ENCODE results near the gene EXT2.

Gene EXT2

GRCh38 chr11:44246726-44247125, 151.2 kb downstream of the EXT2 start:
- TF ChIP-seq EZH2 (optimal IDR thresholded peaks at IDR 0.05; ENCODE audit: low read depth, low read length) (no peak), CTCF (IDR thresholded peaks at IDR 0.05; ENCODE audit: low read length) (no peak), EZH2phosphoT487 (IDR thresholded peaks at IDR 0.05; ENCODE audit: low read length) (no peak)
- Histone ChIP-seq H3K9me2 (replicated peaks; ENCODE audit: insufficient read depth, low read length) (no peaks in the 10 kb centered on the region), H3K27ac (ENCODE audit: low read length) (no peak overlapping the region), H2AFZ (ENCODE audit: low read length) (no peak overlapping the region), H3K4me2 (ENCODE audit: low read depth, low read length) (no peak overlapping the region), H3K4me3 (ENCODE audit: low read length) (no peak overlapping the region), H3K36me3 (replicated peaks; ENCODE audit: insufficient read depth, low read length) (no peaks in the 10 kb centered on the region), H4K20me1 (ENCODE audit: insufficient read depth, low read length) (no peaks in the 10 kb centered on the region), H3K4me1 (ENCODE audit: low read length) (peaks cover 14% of the 10 kb centered on the region), H3K79me2 (ENCODE audit: low read length) (no peaks in the 10 kb centered on the region), H3K9ac (ENCODE audit: low read length) (no peak overlapping the region), H3F3A (ENCODE audit: insufficient read depth, low read length) (peaks cover 3% of the 10 kb centered on the region; the same call in 1 of the 2 replicates), H3K27me3 (replicated peaks; ENCODE audit: insufficient read depth, low read length) (no peaks in the 10 kb centered on the region), H3K9me3 (replicated peaks; ENCODE audit: insufficient read depth, low read length) (no peaks in the 10 kb centered on the region)
- no peak for DNase-seq

GRCh38 chr11:44247508-44247907, 152.0 kb downstream of the EXT2 start:
- H3K9me3 ChIP-seq (replicated peaks; ENCODE audit: insufficient read depth, low read length) = no peaks in the 10 kb centered on the region
- no peak for TF ChIP-seq EZH2phosphoT487 (IDR thresholded peaks at IDR 0.05; ENCODE audit: low read length)
- TF ChIP-seq EZH2 (optimal IDR thresholded peaks at IDR 0.05; ENCODE audit: low read depth, low read length) = no peak
- no peak for TF ChIP-seq CTCF (IDR thresholded peaks at IDR 0.05; ENCODE audit: low read length)
- H3F3A ChIP-seq (ENCODE audit: insufficient read depth, low read length) = peaks cover 3% of the 10 kb centered on the region; the same call in 1 of the 2 replicates
- no peaks in the 10 kb centered on the region for H4K20me1 ChIP-seq (ENCODE audit: insufficient read depth, low read length)
- H3K9me2 ChIP-seq (replicated peaks; ENCODE audit: insufficient read depth, low read length) = no peaks in the 10 kb centered on the region
- H3K4me3 ChIP-seq (ENCODE audit: low read length) = no peak overlapping the region
- no peak overlapping the region for H2AFZ ChIP-seq (ENCODE audit: low read length)
- H3K4me1 ChIP-seq (ENCODE audit: low read length) = peaks cover 14% of the 10 kb centered on the region
- H3K79me2 ChIP-seq (ENCODE audit: low read length) = no peaks in the 10 kb centered on the region
- H3K4me2 ChIP-seq (ENCODE audit: low read depth, low read length) = no peak overlapping the region
- no peaks in the 10 kb centered on the region for H3K27me3 ChIP-seq (replicated peaks; ENCODE audit: insufficient read depth, low read length)
- no peak for DNase-seq
- no peak overlapping the region for H3K9ac ChIP-seq (ENCODE audit: low read length)
- H3K36me3 ChIP-seq (replicated peaks; ENCODE audit: insufficient read depth, low read length) = no peaks in the 10 kb centered on the region
- no peak overlapping the region for H3K27ac ChIP-seq (ENCODE audit: low read length)

- DNase-seq = no peak
- Histone ChIP-seq H4K20me1 (ENCODE audit: insufficient read depth, low read length) (no peaks in the 10 kb centered on the region), H3K4me2 (ENCODE audit: low read depth, low read length) (no peak overlapping the region), H3K9me2 (replicated peaks; ENCODE audit: insufficient read depth, low read length) (no peaks in the 10 kb centered on the region), H3K36me3 (replicated peaks; ENCODE audit: insufficient read depth, low read length) (no peaks in the 10 kb centered on the region), H3K9me3 (replicated peaks; ENCODE audit: insufficient read depth, low read length) (no peaks in the 10 kb centered on the region), H3F3A (ENCODE audit: insufficient read depth, low read length) (peaks cover 3% of the 10 kb centered on the region; the same call in 1 of the 2 replicates), H2AFZ (ENCODE audit: low read length) (no peak overlapping the region), H3K4me3 (ENCODE audit: low read length) (no peak overlapping the region), H3K9ac (ENCODE audit: low read length) (no peak overlapping the region), H3K79me2 (ENCODE audit: low read length) (no peaks in the 10 kb centered on the region), H3K27me3 (replicated peaks; ENCODE audit: insufficient read depth, low read length) (no peaks in the 10 kb centered on the region), H3K27ac (ENCODE audit: low read length) (no peak overlapping the region), H3K4me1 (ENCODE audit: low read length) (peaks cover 14% of the 10 kb centered on the region)
- TF ChIP-seq EZH2 (optimal IDR thresholded peaks at IDR 0.05; ENCODE audit: low read depth, low read length) (no peak), CTCF (IDR thresholded peaks at IDR 0.05; ENCODE audit: low read length) (no peak), EZH2phosphoT487 (IDR thresholded peaks at IDR 0.05; ENCODE audit: low read length) (no peak)
Measured at GRCh38 chr11:44248109-44248508, 152.6 kb downstream of the EXT2 start.

Data from MM.1S (cell line).